IMR-90 (cell line): Measurements from ENCODE around the gene CCDC27.

Experiments
- BHLHE40 ChIP-seq: fragments of 150-350 bp; IDR thresholded peaks from 2 replicates; pipeline ENCODE4 v1.6.1; 2016; ENCODE audit warnings: mild to moderate bottlenecking, low read depth, low read length
- ELK1 ChIP-seq: fragments of 150-350 bp; IDR thresholded peaks from 2 replicates; pipeline ENCODE4 v1.6.1; 2016; ENCODE audit warnings: low read depth, mild to moderate bottlenecking, low read length, moderate library complexity, borderline replicate concordance
- POLR2A ChIP-seq: IDR thresholded peaks from 2 replicates; pipeline ENCODE4 v1.6.1; 2012; ENCODE audit warnings: mild to moderate bottlenecking, low read depth, low read length
- TF ChIP-seq, protein P1 (sequence below): conservative IDR thresholded peaks from 2 replicates; pipeline ENCODE4 v1.5.1; 2012; ENCODE audit warnings: mild to moderate bottlenecking, low read depth, low read length, improper control_type of control experiment

- TF ChIP-seq, protein P1, sequence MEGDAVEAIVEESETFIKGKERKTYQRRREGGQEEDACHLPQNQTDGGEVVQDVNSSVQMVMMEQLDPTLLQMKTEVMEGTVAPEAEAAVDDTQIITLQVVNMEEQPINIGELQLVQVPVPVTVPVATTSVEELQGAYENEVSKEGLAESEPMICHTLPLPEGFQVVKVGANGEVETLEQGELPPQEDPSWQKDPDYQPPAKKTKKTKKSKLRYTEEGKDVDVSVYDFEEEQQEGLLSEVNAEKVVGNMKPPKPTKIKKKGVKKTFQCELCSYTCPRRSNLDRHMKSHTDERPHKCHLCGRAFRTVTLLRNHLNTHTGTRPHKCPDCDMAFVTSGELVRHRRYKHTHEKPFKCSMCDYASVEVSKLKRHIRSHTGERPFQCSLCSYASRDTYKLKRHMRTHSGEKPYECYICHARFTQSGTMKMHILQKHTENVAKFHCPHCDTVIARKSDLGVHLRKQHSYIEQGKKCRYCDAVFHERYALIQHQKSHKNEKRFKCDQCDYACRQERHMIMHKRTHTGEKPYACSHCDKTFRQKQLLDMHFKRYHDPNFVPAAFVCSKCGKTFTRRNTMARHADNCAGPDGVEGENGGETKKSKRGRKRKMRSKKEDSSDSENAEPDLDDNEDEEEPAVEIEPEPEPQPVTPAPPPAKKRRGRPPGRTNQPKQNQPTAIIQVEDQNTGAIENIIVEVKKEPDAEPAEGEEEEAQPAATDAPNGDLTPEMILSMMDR: no peak
- TF ChIP-seq BHLHE40: no peak
- TF ChIP-seq ELK1: no peak
- TF ChIP-seq POLR2A: no peak
Measured at GRCh38 chr1:3807769-3808168, 55.5 kb downstream of the CCDC27 start.
